Tibial nerve (tissue), 4 donors: Measurements from ENCODE around the gene MSL2.

Experiments
- EP300 ChIP-seq, 2 donors: sonication (generic); formaldehyde crosslinking; IDR thresholded peaks; one replicate each; pipeline ENCODE4 v1.6.1; 2017; ENCODE audit warnings: antibody characterized with exemption in 2 of 2, mild to moderate bottlenecking in 1 of 2
- POLR2A ChIP-seq, 2 donors: fragments of 450-650 bp; IDR thresholded peaks; one replicate each; pipeline ENCODE4 v1.6.1; 2017; ENCODE audit warnings: antibody characterized with exemption in 2 of 2, mild to moderate bottlenecking in 2 of 2, moderate library complexity in 2 of 2
- TF ChIP-seq, protein P1 (sequence below), 5 experiments: fragments of 200-600 bp in 3 of 5; fragments of 450-650 bp in 2 of 5; sonication (generic) in 3 of 5; IDR thresholded peaks; one replicate each; pipeline ENCODE4 v1.5.1; 2016 to 2019; ENCODE audit warnings: antibody characterized with exemption in 5 of 5, mild to moderate bottlenecking in 3 of 5, moderate library complexity in 2 of 5

DNA sequence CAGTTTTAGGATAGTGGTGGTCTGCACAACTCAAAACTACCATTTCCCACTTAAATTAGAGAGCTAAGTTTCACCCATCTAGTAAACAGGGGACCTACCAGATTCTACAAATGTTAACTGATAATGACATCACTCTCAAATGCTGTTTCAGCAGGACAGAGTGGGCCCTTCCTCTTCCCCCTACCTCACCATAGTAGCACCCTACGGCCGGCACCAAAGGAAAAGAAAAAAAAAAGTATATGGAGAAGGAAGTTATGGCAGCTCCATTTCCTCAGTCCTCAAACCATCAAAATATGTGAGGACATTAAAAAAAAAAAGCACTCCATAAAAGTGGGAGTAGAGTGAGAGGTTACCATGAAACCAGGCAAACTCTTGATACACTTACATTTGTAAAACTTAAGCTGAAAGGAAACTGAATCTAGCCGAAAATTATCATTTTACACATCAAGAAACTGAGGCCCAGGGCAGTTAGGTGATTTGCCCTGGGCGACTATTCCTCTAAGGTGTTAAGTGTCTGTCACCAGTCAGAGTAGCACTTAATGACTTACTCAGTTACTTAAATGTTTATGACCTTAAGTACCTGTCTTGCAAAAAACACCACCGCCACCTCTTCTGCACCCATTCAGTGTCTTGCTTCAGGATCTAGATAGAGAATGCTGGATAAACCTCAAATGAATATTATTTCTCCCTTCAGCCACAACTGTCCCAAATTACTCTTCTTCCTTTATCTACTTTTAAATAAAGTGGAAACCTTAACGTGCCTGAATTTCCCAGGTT, 2.7 kb downstream of the MSL2 start:
- TF ChIP-seq, protein P1, sequence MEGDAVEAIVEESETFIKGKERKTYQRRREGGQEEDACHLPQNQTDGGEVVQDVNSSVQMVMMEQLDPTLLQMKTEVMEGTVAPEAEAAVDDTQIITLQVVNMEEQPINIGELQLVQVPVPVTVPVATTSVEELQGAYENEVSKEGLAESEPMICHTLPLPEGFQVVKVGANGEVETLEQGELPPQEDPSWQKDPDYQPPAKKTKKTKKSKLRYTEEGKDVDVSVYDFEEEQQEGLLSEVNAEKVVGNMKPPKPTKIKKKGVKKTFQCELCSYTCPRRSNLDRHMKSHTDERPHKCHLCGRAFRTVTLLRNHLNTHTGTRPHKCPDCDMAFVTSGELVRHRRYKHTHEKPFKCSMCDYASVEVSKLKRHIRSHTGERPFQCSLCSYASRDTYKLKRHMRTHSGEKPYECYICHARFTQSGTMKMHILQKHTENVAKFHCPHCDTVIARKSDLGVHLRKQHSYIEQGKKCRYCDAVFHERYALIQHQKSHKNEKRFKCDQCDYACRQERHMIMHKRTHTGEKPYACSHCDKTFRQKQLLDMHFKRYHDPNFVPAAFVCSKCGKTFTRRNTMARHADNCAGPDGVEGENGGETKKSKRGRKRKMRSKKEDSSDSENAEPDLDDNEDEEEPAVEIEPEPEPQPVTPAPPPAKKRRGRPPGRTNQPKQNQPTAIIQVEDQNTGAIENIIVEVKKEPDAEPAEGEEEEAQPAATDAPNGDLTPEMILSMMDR (IDR thresholded peaks at IDR 0.05) = no peak
- TF ChIP-seq POLR2A (IDR thresholded peaks at IDR 0.05) = no peak
- no peak for TF ChIP-seq EP300 (IDR thresholded peaks at IDR 0.05)
